ENCODE measurements around the gene ANKRD23.

- no peak for TF ChIP-seq CTCF (IDR thresholded peaks at IDR 0.05; ENCODE audit: poor library complexity)
- TF ChIP-seq EZH2phosphoT487 (IDR thresholded peaks at IDR 0.05; ENCODE audit: low read depth, severe bottlenecking, unreplicated experiment): no peak
These were observed 37.2 kb downstream of the ANKRD23 start for GRCh38 chr2:96806468-96807126.

All from hepatocyte (in vitro differentiated cells).